ENCODE results near the gene SRSF2. TPM values are rescaled to one million over a fixed set of nuclear protein-coding genes. Genes with fewer than 3 reads are reported as not detected.

Gene SRSF2
- polyA plus RNA-seq, 2 of the 4 experiments (the other 2 are of a cell fraction) = 338 to 412 TPM

DNA sequence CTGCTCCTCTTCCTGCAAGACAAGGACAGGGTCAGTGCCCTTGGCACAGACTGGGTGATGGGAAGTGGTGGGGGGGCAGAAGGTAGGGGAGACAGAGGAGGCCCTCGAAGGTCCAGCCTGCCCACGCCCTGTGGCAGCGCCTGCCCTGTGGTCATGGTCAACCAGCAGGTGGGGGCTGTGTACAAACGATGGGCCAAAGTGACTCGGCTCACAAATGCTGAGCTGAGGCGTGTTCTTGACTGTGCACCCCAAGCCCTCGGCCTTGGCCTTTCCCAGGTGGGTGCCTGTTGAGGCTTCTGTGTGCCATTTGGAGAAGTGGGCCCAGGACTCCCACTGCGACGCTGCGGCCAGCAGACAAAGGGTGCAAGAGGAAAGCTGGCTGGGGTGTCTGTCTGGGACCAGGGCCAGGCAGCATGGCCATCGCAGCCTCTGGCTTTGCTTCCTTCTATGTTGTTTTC is 48.9 kb downstream of the SRSF2 start (continued):
- TF ChIP-seq SREBF2 (IDR thresholded peaks at IDR 0.05) = no peak
- TF ChIP-seq, protein P1, sequence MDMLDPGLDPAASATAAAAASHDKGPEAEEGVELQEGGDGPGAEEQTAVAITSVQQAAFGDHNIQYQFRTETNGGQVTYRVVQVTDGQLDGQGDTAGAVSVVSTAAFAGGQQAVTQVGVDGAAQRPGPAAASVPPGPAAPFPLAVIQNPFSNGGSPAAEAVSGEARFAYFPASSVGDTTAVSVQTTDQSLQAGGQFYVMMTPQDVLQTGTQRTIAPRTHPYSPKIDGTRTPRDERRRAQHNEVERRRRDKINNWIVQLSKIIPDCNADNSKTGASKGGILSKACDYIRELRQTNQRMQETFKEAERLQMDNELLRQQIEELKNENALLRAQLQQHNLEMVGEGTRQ (IDR thresholded peaks at IDR 0.05) = no peak
- no peak for TF ChIP-seq MAFK (IDR thresholded peaks at IDR 0.05; ENCODE audit: partially characterized antibody)
- no peak for TF ChIP-seq HDAC2 (IDR thresholded peaks at IDR 0.05)
- TF ChIP-seq CTCF (IDR thresholded peaks at IDR 0.05) = 0 out of 3 replicates have a peak, but pooled peaks have one; percentile 7
- TF ChIP-seq ZSCAN20 (CRISPR knock-in tag; IDR thresholded peaks at IDR 0.05) = no peak

DNA sequence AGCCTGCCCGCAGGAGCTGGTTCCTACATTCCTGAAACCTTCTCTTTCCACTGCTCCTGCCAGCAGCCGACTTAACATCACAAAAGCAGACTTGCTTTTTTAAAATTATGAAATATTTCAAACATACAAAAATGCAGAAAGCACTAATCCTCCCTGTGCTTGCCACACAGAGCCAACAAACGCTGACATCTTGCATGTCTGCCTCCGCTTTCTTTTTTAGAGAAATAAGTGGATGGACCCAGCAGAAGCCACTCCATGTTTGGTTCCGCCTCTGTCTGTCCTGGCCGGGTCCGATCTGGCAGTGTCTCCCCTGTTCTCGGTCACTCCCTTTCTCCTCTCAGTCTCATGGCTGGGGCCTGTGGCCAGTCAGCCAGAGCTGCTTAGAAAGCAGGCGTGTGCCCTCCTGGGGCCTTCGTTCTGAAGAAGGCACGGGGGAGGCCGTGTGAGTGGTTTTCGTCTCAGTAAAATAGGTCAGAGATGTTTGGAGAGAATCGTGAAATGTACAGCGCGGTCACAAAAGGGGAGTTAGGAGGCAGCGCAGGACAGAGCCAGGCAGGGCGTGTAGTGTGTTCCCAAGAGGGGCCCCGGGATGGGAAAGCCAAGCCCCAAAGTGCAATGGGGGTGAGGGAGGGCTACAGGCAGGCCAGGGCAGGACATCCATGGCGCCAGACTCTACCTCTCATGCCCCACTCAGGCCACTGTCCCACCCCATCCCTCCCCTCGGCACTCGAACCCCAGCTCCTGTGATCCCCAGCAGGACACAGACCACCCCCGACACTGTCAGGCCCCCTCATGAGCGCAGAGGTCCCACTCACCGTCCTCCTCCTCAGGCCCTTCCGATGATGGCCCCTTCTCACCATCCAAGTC is 49.6 kb downstream of the SRSF2 start:
- Histone ChIP-seq H3K4me1 (peaks cover 19% of the 10 kb centered on the region), H3K27ac (peak overlapping the region; percentile 55 to 82), H3K4me3 (no peak overlapping the region), H3K9me3 (no peaks in the 10 kb centered on the region), H3K4me2 (peak overlapping the region; percentile 67)
- ChIA-PET POLR2A (interaction anchor here (0.9 kb wide), 1 partner anchor 16 kb away, joined by 3 read pairs; no protein-coding TSS in a partner anchor), CTCF (interaction anchor here (0.6 to 20.1 kb wide), 7 partner anchors 26 to 626 kb away, joined by 3 to 456 read pairs (median 5); partner anchors contain the start of genes JMJD6, METTL23 and MXRA7)
- WGBS (ENCODE audit: missing lambda C conversion rate) = 89% methylated on average over 26 of the region's 26 CpGs
- FAIRE-seq (no peak), DNase-seq (ENCODE audit: low read depth in 1 of 2, low spot score in 1 of 2) (no peak), ATAC-seq (no peak)
- TF ChIP-seq MAFK (IDR thresholded peaks at IDR 0.05; ENCODE audit: partially characterized antibody) (no peak), RCOR1 (IDR thresholded peaks at IDR 0.05; ENCODE audit: low read depth, low read length) (no peak), HDAC2 (IDR thresholded peaks at IDR 0.05) (no peak), NR3C1 (IDR thresholded peaks at IDR 0.05) (no peak), EHMT2 (IDR thresholded peaks at IDR 0.05; ENCODE audit: low read depth) (no peak), FOSL2 (IDR thresholded peaks at IDR 0.05) (no peak), FOSL2 (CRISPR knock-in tag; IDR thresholded peaks at IDR 0.05) (no peak), TP53 (CRISPR knock-in tag; IDR thresholded peaks at IDR 0.05) (no peak), NFE2L2 (conservative IDR thresholded peaks at IDR 0.05; ENCODE audit: low read length) (no peak), CHD2 (IDR thresholded peaks at IDR 0.05; ENCODE audit: low read length, partially characterized antibody) (no peak), EHF (CRISPR knock-in tag; IDR thresholded peaks at IDR 0.05) (no peak), NPAS2 (CRISPR knock-in tag; IDR thresholded peaks at IDR 0.05; ENCODE audit: borderline replicate concordance) (no peak), FOSB (CRISPR knock-in tag; IDR thresholded peaks at IDR 0.05) (no peak), GATA3 (IDR thresholded peaks at IDR 0.05; ENCODE audit: borderline replicate concordance) (no peak), JUN (IDR thresholded peaks at IDR 0.05) (no peak), ESRRA (IDR thresholded peaks at IDR 0.05; ENCODE audit: borderline replicate concordance, low read length) (no peak)

GRCh38 chr17:76686538-76687297 is 50.4 kb downstream of the SRSF2 start:
- ATAC-seq (no peak), FAIRE-seq (no peak), DNase-seq (ENCODE audit: low read depth in 1 of 2, low spot score in 1 of 2) (no peak)
- Histone ChIP-seq H3K4me2 (no peak overlapping the region), H3K4me3 (no peak overlapping the region), H3K4me1 (peaks cover 19% of the 10 kb centered on the region), H3K27ac (peak overlapping the region in 1 of 2 experiments; percentile 82; a peak in 3 of 6 replicates), H3K9me3 (no peaks in the 10 kb centered on the region)
- CTCF ChIA-PET = interaction anchor here (1.0 to 20.1 kb wide), 9 partner anchors 8 to 380 kb away, joined by 3 to 456 read pairs (median 10); partner anchors contain the start of genes JMJD6, METTL23 and MXRA7
- no peak for TF ChIP-seq CTCF (IDR thresholded peaks at IDR 0.05)
- TF ChIP-seq ATOH8 (CRISPR knock-in tag; IDR thresholded peaks at IDR 0.05; ENCODE audit: low read depth) = no peak
- no peak for TF ChIP-seq ZSCAN20 (CRISPR knock-in tag; IDR thresholded peaks at IDR 0.05)
- no peak for TF ChIP-seq HOXB13 (CRISPR knock-in tag; IDR thresholded peaks at IDR 0.05; ENCODE audit: low read depth)
- TF ChIP-seq PHF8 (IDR thresholded peaks at IDR 0.05; ENCODE audit: borderline replicate concordance, low read depth) = no peak
- no peak for TF ChIP-seq RNF2 (IDR thresholded peaks at IDR 0.05; ENCODE audit: borderline replicate concordance, low read depth)
- WGBS (ENCODE audit: missing lambda C conversion rate) = 86% methylated on average over 15 of the region's 15 CpGs
- POLR2A ChIA-PET = interaction anchor here (1.8 kb wide), 1 partner anchor 15 kb away, joined by 5 read pairs; no protein-coding TSS in a partner anchor
